ENCODE data around the gene CNPY4.
"Not testable (repeated sequence)": the region's sequence is repeated elsewhere in the genome, so short reads cannot be mapped to it uniquely, and the experiment has no call there.

CNPY4 gene

GRCh38 chr7:100122067-100122466 is 2.6 kb downstream of the CNPY4 start:
- no peak for DNase-seq

- no peak for DNase-seq
Observed at GRCh38 chr7:100122568-100122967, 3.1 kb downstream of the CNPY4 start.

GRCh38 chr7:100124301-100125230 is 5.1 kb downstream of the CNPY4 start:
- no peak for DNase-seq

GRCh38 chr7:100126239-100126930 is 7.0 kb downstream of the CNPY4 start:
- DNase-seq = no peak

- DNase-seq = peak; percentile 96
Observed at GRCh38 chr7:100126931-100127865, 7.8 kb downstream of the CNPY4 start, which contains the start of gene MBLAC1. MBLAC1 (plus strand) TSS chr7:100126967; CDS start chr7:100127396, 429 bp downstream.

GRCh38 chr7:100127866-100128636 is 8.6 kb downstream of the CNPY4 start:
- DNase-seq = no peak

GRCh38 chr7:100128637-100128963 is 9.2 kb downstream of the CNPY4 start:
- no peak for DNase-seq

- not testable (repeated sequence) for DNase-seq
Observed at GRCh38 chr7:100130220-100130607, 10.8 kb downstream of the CNPY4 start.

GRCh38 chr7:100130608-100131453 is 11.4 kb downstream of the CNPY4 start:
- DNase-seq = peak; percentile 66

- no peak for DNase-seq
Observed at GRCh38 chr7:100132126-100132525, 12.7 kb downstream of the CNPY4 start.

GRCh38 chr7:100132697-100133151 is 13.3 kb downstream of the CNPY4 start:
- peak; percentile 63 for DNase-seq

GRCh38 chr7:100137851-100138760 is 18.7 kb downstream of the CNPY4 start:
- no peak for DNase-seq

- no peak for DNase-seq
Observed at GRCh38 chr7:100141555-100141949, 22.1 kb downstream of the CNPY4 start.

GRCh38 chr7:100142461-100142860 is 23.0 kb downstream of the CNPY4 start:
- DNase-seq = no peak

- not testable (repeated sequence) for DNase-seq
Observed at GRCh38 chr7:100146350-100146749, 26.9 kb downstream of the CNPY4 start.

- no peak for DNase-seq
Observed at GRCh38 chr7:100147278-100147677, 27.8 kb downstream of the CNPY4 start.

GRCh38 chr7:100148225-100148558 is 28.8 kb downstream of the CNPY4 start:
- DNase-seq = no peak

GRCh38 chr7:100148559-100149328 is 29.3 kb downstream of the CNPY4 start, which contains the start of gene LAMTOR4:
LAMTOR4 (plus strand) TSS chr7:100148918; CDS start chr7:100148973, 55 bp downstream.
- peak; percentile 99 for DNase-seq

- DNase-seq = no peak
Observed at GRCh38 chr7:100152404-100152803, 33.0 kb downstream of the CNPY4 start.
